Cerebellar cortex (tissue), 1 donor: ENCODE results near the gene SLC45A2.
"Not testable (repeated sequence)": the region's sequence is repeated elsewhere in the genome, so short reads cannot be mapped to it uniquely, and the experiment has no call there.

ENCODE experiments used
- DNase-seq: peaks from one replicate; pipeline ENCODE4 v3.0.0-alpha.2; 2015; ENCODE audit warnings: low spot score

SLC45A2 gene

DNA sequence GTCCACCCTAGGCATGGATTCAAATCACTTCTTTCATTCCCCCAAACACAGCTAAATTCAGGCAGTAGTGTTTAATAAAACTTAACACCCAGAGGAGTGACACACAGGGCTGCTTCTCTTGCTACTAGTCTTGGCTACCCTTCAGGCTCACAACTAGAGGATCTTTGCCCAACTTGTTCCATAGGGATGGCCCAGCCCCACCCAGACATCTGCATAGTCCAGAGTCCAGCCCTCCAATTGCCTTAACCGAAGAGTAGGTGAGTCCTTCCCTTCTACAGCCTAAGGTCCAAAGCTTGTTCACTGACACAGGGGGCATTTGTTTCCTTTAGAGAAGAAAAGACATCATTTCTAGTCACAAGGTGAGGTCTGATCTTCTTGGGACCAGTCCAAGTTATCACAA is 63.5 kb downstream of the SLC45A2 start:
- no peak for DNase-seq

DNA sequence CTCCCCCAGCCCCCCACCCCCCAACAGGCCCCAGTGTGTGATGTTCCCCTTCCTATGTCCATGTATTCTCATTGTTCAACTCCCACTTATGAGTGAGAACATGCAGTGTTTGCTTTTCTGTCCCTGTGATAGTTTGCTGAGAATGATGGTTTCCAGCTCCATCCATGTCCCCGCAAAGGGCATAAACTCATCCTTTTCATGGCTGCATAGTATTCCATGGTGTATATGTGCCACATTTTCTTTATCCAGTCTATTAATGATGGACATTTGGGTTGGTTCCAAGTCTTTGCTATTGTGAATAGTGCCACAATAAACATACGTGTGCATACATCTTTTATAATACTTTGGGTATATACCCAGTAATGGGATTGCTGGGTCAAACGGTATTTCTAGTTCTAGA is 69.6 kb downstream of the SLC45A2 start:
- not testable (repeated sequence) for DNase-seq

DNA sequence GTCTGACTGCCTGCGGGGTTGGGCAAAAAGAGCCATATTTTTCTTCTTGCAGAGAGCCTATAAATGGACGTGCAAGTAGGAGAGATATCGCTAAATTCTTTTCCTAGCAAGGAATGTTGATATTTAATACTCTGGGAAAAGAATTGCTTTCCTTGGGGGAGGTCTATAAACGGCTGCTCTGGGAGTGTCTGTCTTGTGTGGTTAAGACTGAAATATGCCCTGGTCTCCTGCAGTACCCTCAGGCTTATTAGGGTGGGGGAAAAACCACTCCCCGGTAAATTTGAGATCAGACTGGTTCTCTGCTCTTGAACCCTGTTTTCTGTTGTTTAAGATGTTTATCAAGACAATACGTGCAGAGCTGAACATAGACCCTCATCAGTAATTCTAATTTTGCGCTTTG is 78.2 kb downstream of the SLC45A2 start:
- not testable (repeated sequence) for DNase-seq

DNA sequence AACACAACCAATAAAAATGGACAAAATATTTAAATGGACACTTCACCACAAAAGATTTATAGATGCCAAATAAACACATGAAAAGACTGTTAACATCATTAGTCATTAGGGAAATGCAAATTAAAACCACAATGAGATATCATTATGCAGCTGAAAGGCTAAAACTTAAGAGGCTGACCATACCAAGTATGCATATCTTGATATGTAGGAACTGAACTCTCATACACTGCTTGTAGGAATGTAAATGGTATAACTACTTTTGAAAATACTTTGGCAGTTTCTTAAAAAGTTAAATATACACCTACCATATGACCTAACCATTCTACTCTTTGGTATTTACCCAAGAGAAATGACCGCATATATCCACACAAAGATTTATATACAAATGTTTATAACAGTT is 79.1 kb downstream of the SLC45A2 start:
- DNase-seq = no peak

DNA sequence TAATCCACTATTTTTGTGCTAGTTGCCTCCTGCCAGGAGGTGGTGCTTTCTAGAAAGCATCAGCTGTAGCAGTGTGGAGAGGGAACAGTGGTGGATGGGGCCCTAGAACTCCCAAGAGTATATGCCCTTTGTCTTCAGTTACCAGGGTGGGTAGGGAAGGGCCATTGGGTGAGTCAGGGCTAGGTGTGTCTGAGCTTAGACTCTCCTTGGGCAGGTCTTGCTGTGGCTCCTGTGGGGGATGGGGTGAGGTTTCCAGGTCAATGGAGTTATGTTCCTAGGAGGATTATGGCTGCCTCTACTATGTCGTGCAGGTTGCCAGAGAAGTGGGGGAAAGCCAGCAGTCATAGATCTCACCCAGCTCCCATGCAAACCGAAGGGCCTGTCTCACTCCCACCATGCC is 81.4 kb downstream of the SLC45A2 start:
- DNase-seq = no peak

DNA sequence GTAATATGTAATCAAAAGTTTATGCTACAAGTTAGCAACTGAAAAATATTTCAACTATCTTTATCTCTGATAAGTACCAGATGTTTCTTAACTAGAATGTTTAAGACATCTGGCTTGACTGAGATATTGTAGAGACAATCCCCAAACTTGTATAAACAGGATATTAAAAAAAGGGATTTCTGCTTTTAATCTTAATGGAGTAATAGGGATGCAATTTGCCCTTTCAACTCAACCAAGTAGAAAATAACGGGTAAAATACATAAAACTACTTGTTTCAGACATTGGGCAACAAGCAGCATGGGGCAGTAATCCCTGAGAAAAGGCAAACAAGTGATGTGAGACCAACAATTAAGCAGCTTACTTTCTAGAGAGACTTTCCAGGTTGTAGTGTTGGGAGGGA is 83.3 kb downstream of the SLC45A2 start:
- DNase-seq = no peak
